Iris pigment epithelial cell (primary cell): ENCODE results near the gene TMEM205.
A peak's percentile ranks its signal among the peaks of the same experiment; 100 is the strongest.

Source experiments
- DNase-seq: peaks from one replicate; pipeline ENCODE4 v3.0.0-alpha.2; 2011; ENCODE audit warnings: low read depth

Gene TMEM205

DNA sequence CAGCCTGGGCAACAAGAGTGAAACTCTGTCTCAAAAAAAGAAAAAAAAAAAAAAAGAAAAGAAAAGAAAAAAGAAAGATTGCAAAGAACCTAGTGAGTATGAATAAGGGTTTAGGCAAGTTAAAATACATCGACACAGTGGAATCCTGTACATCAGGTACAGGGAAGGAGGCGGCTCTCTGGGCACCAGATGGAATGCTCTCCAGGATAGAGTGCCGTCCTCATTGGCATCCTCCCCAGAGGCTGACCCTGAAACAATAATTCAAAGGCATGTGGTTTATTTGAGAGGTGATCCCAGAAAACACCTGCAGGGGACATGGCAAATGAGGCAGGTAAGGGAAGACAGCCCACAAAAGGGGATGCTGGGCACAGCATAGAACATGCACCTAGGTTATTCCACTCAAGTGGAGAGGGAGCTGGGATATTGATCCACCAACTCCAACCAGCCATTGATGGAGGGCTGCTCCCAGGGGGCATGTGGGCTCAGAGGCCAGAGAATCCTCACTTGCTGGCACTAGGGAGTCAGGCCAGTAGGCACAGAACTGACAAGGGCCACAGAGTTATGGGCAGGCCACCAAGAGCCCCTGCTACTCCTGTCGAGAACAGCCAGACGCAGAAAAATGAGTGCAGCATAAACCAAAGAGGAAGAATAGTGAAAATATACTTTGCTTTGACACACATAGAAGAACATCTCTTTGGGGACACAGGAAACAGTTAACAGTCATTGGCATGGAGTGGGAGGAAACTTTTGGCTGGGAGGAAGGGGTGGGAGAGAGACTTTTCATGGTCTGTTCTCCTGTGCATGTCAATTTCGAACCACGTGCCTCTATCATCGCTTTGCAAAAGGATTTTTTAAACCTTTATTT lies 45.9 kb downstream of the TMEM205 start:
- DNase-seq, result no peak

GRCh38 chr19:11296264-11296663 lies 49.8 kb downstream of the TMEM205 start:
- DNase-seq, result peak; percentile 21

DNA sequence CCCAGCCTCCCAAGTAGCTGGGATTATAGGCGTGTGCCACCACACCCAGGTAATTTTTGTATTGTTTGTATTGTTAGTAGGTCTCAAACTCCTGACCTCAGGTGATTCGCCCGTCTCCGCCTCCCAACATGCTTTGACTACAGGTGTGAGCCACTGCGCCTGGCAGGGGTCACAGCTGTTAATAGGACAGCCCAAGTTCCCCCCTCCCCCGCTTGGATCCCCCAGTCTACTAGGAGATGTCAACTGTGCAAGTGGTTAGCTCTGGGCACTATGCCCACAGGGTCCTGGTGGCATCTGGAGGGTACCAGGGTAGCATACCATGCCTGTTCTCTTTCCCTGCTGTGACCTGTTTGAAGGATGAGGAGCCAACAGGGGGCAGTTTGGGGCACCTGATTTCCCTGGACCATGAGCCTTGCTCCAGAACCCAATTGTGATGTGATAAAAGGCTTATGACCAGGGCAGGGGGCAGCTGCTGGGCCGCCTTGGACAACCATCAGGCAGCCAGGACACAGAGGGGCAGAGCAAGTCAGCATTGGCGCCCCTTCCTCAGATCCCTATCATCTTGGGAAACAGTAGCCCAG lies 50.3 kb downstream of the TMEM205 start, which contains the start of gene TSPAN16:
TSPAN16 (plus strand) TSS at position 496 of the 581 bp plus-strand sequence. CDS start 138 bp downstream, outside the sequence.
- DNase-seq, result no peak

- DNase-seq, result no peak
These were observed 50.9 kb downstream of the TMEM205 start for GRCh38 chr19:11295180-11295579.

- peak; percentile 86 for DNase-seq
These were observed 52.4 kb downstream of the TMEM205 start for GRCh38 chr19:11293433-11294389.
